Activated naive CD4-positive, alpha-beta T cell treated with anti-CD3 and anti-CD28 coated beads, Interleukin-2, amount 50 U/mL, for 72 hours (primary cell): ENCODE measurements around the gene JDP2. TPM values are rescaled to one million over a fixed set of nuclear protein-coding genes. Genes with fewer than 3 reads are reported as not detected.

Experiments
- ATAC-seq, 2 donors: fragments of 150-1000 bp; cut with Tn5 transposase; 2 replicates each; pipeline ENCODE4 v1.10.0; 2021; ENCODE audit warnings: mild to moderate bottlenecking in 2 of 2, moderate library complexity in 2 of 2
- DNase-seq, 2 donors: peaks; one replicate each; pipeline ENCODE4 v3.0.0; 2021 to 2022; ENCODE audit warnings: low spot score in 2 of 2
- H3K27ac Mint-ChIP-seq, 2 donors: one replicate each; pipeline ENCODE4 v1.8.0; 2022; ENCODE audit warnings: mild to moderate bottlenecking in 2 of 2, mixed read lengths in 2 of 2
- H3K36me3 Mint-ChIP-seq, 2 donors: one replicate each; pipeline ENCODE4 v1.8.0; 2022; ENCODE audit warnings: mixed read lengths in 2 of 2
- H3K9me3 Mint-ChIP-seq, 2 donors: one replicate each; pipeline ENCODE4 v1.8.0; 2022; ENCODE audit warnings: mixed read lengths in 2 of 2
- total RNA-seq, 2 donors: library from RNA; stranded (reverse); gene quantifications; one replicate each; pipeline ENCODE4 v1.2.3, GENCODE V29; 2022

JDP2 gene
- total RNA-seq, 2 donors from 2014 or later, result 0.46 to 2.0 TPM

DNA sequence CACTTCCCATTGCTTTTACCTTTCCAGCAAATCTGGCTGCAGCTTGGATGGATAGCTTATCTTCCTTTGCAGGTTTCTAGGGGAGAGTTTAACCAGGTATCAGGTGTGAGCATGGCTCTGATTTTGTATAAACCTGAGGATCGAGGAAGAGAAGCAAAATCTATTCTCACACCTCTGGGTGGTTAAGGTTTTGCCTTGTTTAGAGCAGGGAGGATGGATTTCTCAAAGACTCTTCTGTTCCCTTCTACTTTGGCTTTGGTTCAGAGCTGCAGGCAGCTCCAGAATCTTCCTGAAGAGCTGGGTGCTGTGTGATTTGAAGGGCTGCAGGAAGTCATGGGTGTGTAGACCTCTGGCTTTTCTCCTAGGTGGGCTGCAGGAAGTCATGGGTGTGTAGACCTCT is 1.7 kb downstream of the JDP2 start:
- Mint-ChIP-seq H3K9me3 (peaks cover 0 to 5% of the 10 kb centered on the region in 2 donors), H3K27ac (no peak overlapping the region), H3K36me3 (no peaks in the 10 kb centered on the region)
- ATAC-seq (no peak), DNase-seq (no peak)

GRCh38 chr14:75430116-75430515 is 2.3 kb downstream of the JDP2 start:
- ATAC-seq (no peak), DNase-seq (no peak)

DNA sequence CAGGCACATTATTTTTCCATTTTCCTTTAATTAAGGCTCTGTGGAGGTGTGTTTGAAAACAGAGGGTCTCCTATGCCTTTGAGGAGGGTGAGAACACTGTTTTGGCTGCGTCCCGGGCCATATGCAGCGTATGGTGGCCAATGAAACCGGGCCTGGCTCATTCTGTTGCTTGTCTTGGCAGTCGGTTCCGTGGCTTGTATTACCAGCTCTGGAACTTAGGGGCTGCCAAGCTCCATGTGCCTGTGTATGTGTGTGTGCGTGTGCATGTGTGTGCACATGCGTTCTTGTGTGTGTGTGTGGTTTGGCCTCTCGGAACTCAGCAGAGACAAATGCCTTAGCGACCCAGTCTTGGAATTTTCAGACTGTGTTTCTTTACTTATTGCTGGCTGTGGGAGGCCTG is 2.7 kb downstream of the JDP2 start:
- Mint-ChIP-seq H3K27ac (no peak overlapping the region), H3K9me3 (peaks cover 0 to 4% of the 10 kb centered on the region in 2 donors), H3K36me3 (no peaks in the 10 kb centered on the region)
- DNase-seq (no peak), ATAC-seq (no peak)

More at GRCh38 chr14:75430116-75430515, 2.3 kb downstream of the JDP2 start:
- Mint-ChIP-seq H3K27ac (no peak overlapping the region), H3K36me3 (no peaks in the 10 kb centered on the region), H3K9me3 (peaks cover 0 to 5% of the 10 kb centered on the region in 2 donors)

GRCh38 chr14:75430976-75431375 is 3.2 kb downstream of the JDP2 start:
- DNase-seq, result no peak
- Mint-ChIP-seq H3K9me3 (no peaks in the 10 kb centered on the region), H3K27ac (no peak overlapping the region), H3K36me3 (no peaks in the 10 kb centered on the region)
- no peak for ATAC-seq

- DNase-seq (no peak), ATAC-seq (no peak)
- Mint-ChIP-seq H3K9me3 (no peaks in the 10 kb centered on the region), H3K27ac (no peak overlapping the region), H3K36me3 (no peaks in the 10 kb centered on the region)
Measured at GRCh38 chr14:75431827-75432226, 4.0 kb downstream of the JDP2 start.

DNA sequence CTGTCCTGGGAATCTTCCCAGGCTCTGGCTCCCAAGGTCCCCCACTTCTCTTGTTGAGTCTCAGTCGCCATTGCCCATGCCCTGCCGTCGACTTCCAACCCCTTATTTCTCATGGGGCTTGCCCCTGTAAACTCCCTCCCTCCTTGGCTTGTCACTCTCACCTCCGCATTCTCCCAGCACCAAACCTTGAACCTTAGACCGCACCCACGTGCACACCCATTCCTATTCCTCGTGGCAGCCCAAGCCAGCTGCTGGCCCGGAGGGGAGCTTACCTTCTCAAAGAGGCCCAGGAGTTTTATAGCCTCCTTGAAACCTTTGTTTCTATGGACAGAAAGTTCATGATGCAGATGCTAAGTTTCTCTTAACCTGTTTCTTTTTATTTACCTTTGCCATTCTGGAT is 4.6 kb downstream of the JDP2 start:
- ATAC-seq, result no peak
- no peak overlapping the region for H3K27ac Mint-ChIP-seq
- H3K9me3 Mint-ChIP-seq, result no peaks in the 10 kb centered on the region
- no peak for DNase-seq
- no peaks in the 10 kb centered on the region for H3K36me3 Mint-ChIP-seq

GRCh38 chr14:75433631-75434071 is 5.8 kb downstream of the JDP2 start:
- ATAC-seq, result no peak
- Mint-ChIP-seq H3K36me3 (no peaks in the 10 kb centered on the region), H3K9me3 (no peaks in the 10 kb centered on the region), H3K27ac (no peak overlapping the region)
- no peak for DNase-seq

DNA sequence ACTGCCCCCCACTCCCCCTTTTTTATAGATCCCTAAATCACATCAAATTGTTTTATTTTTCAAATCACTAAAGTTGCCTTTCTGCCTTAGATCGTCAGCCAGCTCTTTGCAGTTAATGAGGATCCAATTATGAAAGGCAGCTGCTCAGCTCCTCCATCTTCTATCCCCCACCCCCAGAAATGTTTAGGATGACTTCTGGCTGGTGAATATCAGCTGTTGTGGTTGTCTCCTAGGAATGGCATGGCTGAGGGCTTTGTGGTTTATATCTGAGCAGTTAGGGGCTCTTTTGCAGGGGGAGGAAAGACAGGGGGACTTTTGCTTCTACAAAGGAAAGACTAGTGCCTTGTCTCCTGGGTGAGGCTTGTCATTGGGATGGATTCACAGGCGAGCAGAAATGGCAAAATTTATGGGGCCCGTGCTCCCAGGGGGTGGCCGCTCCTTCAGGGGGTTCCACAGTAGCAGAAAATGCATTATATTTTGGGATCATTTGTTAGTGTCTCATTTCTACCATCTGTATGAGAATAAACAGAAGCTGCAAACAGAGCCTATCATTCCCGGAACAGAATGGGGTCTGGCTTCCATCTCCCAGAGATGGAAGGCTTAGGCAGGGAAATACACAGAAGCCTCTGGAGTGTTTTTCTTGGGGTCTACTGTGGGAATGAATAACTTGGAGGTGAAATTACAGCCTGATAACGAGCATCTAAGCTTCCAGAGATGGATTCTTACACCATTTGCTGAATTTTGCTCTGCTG is 6.5 kb downstream of the JDP2 start:
- Mint-ChIP-seq H3K9me3 (no peaks in the 10 kb centered on the region), H3K36me3 (no peaks in the 10 kb centered on the region), H3K27ac (no peak overlapping the region)
- DNase-seq, result no peak
- ATAC-seq, result no peak

GRCh38 chr14:75434890-75435248 is 7.0 kb downstream of the JDP2 start:
- H3K27ac Mint-ChIP-seq, result peak overlapping the region in 1 of 2 donors; percentile 73
- no peaks in the 10 kb centered on the region for H3K36me3 Mint-ChIP-seq
- no peak for DNase-seq
- no peak for ATAC-seq
- H3K9me3 Mint-ChIP-seq, result no peaks in the 10 kb centered on the region

GRCh38 chr14:75435473-75435872 is 7.7 kb downstream of the JDP2 start:
- H3K9me3 Mint-ChIP-seq, result no peaks in the 10 kb centered on the region
- no peaks in the 10 kb centered on the region for H3K36me3 Mint-ChIP-seq
- ATAC-seq (no peak), DNase-seq (no peak)
- H3K27ac Mint-ChIP-seq, result peak overlapping the region; percentile 73 to 77

GRCh38 chr14:75437201-75438143 is 9.7 kb downstream of the JDP2 start:
- no peak for ATAC-seq

GRCh38 chr14:75438486-75439080 is 10.8 kb downstream of the JDP2 start:
- ATAC-seq (no peak), DNase-seq (no peak)
- Mint-ChIP-seq H3K9me3 (no peaks in the 10 kb centered on the region), H3K27ac (no peak overlapping the region), H3K36me3 (no peaks in the 10 kb centered on the region)

More at GRCh38 chr14:75437201-75438143, 9.7 kb downstream of the JDP2 start:
- no peaks in the 10 kb centered on the region for H3K9me3 Mint-ChIP-seq
- H3K36me3 Mint-ChIP-seq, result no peaks in the 10 kb centered on the region
- no peak overlapping the region for H3K27ac Mint-ChIP-seq
- no peak for DNase-seq

DNA sequence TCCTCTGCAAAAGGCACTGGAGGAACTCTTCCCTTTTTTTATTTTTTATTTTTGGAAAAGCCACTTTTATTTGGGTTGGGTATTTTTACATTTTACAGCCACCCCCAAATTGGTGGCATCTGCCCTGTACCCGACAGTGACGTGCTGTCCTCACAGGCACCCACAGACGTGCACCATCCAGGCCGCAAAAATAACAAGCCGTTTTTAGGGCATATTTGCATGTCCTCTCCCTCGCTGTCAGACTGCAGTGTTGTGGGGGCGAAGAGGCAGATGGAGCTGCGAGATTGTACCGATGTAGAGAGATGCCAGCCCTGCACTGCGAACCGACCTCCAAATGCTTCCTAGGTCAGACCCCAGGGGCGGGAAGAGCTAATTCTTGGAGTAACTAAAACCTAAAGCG is 12.2 kb downstream of the JDP2 start:
- Mint-ChIP-seq H3K36me3 (no peaks in the 10 kb centered on the region), H3K27ac (no peak overlapping the region), H3K9me3 (no peaks in the 10 kb centered on the region)
- ATAC-seq, result no peak
- DNase-seq, result no peak

GRCh38 chr14:75440733-75441477 is 13.1 kb downstream of the JDP2 start:
- ATAC-seq (no peak), DNase-seq (no peak)
- Mint-ChIP-seq H3K9me3 (no peaks in the 10 kb centered on the region), H3K27ac (no peak overlapping the region), H3K36me3 (no peaks in the 10 kb centered on the region)

DNA sequence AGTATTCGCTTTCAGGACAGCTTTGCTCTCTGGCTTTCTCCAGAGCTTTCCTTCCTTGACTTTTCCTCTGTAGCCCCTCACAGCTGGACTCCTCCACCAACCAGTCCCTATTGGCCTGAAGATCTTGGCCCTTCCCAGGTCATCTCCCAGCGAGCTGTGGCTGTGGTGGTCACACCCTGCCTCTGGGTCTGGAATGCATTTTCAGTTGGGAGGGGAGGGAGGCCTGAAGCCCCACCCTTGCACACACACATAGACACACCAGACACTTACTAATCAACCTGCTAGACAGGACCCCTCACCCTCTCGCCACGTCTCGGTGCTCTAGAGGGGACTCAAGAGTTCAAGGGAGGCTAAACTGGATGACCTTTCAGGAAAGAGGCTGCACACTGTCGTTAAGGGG is 13.9 kb downstream of the JDP2 start:
- DNase-seq (no peak), ATAC-seq (no peak)
- Mint-ChIP-seq H3K27ac (peak overlapping the region in 1 of 2 donors; percentile 28), H3K9me3 (no peaks in the 10 kb centered on the region), H3K36me3 (no peaks in the 10 kb centered on the region)

GRCh38 chr14:75442166-75442565 is 14.3 kb downstream of the JDP2 start:
- ATAC-seq (no peak), DNase-seq (no peak)
- H3K9me3 Mint-ChIP-seq, result no peaks in the 10 kb centered on the region
- H3K27ac Mint-ChIP-seq, result no peak overlapping the region
- no peaks in the 10 kb centered on the region for H3K36me3 Mint-ChIP-seq
